Stimulated activated CD4-positive, alpha-beta T cell treated with anti-CD3 and anti-CD28 coated beads, Interleukin-4, amount 100 ng/mL, for 1 hour (primary cell): Measurements from ENCODE around the gene FBLN1.
"Not testable (repeated sequence)": the region's sequence is repeated elsewhere in the genome, so short reads cannot be mapped to it uniquely, and the experiment has no call there.

ENCODE experiments used
- DNase-seq: peaks from one replicate; pipeline ENCODE4 v3.0.0-alpha.2; 2020

Gene FBLN1

DNA sequence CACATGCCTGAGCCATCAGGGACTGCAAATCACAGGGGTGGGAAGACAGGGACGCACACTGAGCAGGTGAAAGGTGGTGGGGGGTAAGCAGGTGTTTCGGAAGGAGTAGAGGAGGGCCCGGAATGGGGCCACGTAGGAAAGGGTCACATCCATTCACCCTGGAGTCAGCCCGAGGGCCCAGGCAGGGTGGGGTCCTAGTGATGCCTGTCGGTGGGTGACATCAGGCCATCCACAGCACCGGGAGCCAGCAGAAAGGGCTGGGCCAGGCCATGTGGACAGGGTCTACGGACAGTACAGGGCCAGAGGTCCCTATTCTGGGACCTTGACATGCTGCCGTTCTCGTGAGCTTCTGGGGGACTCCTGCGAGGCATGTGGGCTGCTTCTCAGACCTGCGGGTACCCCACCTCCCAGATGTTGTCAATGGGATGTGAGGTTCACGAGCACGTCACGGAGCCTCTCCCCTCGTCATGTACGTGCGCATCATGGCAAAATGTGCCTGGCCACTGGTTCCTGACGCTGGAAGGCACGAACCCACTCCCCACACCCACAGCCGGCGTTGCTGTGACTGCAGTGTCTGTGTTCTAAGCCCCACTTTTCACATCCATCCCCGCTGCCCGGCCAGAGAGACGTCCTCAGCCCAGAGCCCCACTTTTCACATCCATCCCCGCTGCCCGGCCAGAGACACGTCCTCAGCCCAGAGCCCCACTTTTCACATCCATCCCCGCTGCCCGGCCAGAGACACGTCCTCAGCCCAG is 84.1 kb downstream of the FBLN1 start:
- no peak for DNase-seq

DNA sequence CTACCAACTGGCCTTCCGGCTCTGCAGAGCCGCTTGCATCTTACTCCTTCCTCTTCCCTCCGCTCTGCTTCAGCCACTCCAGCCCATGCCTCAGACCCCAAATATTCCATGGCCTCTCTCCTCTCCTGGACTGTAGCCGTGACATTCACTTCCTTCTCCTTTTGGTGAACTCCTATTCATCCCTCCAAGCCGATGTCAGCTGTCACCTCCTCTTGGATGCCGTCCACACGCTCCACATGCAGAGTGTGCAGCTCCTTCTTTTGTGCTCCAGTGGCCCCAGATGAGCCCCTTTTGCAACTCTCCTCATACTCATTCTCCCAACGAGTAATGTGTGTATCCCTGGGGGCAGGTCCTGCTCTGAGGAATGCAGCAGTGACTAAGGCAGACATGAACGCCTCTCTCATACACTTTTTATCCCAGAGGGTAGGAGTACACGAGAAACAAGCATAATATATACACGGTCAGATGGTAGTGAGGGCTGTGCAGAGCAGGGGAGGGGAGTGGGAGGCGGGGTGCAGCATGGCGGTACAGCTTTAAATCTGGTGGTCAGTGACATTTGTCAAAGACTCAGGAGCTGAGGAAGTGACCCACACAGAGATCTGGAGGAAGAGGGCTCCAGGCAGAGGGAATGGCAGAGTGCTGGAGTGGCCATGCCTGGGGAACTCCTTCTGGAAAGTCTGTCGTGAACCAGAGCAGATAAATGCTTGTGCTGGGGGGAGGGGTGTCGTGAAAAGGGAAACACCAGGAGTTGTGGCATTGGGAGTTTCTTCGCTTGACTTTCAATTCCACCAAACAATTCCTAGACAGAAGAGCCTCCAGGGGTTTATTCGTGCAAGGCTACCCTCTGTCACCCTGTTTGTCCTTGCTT is 85.2 kb downstream of the FBLN1 start:
- DNase-seq: no peak

GRCh38 chr22:45589556-45589955 is 86.9 kb downstream of the FBLN1 start:
- DNase-seq: no peak

DNA sequence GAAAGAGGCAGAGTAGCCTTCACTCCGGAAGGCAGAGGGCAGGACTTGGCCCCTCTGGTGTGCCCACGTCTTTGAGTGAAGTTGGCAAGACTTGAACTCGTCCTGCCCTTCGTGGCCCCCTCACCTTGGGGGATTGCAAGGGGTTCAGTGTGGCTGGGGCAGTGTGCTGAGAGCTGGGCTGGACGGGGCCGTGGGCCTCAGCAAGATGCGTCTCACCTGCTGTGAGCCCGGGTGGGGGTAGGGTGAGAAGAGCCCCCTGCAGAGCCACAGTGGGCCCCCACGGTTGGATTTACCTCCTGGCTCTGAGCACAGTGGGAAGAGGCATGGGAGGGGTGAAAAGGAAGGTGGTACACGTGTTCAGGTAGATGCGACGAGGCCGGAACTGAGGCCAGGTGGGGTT is 87.6 kb downstream of the FBLN1 start:
- DNase-seq: no peak

- not testable (repeated sequence) for DNase-seq
Measured at GRCh38 chr22:45591633-45592213, 89.0 kb downstream of the FBLN1 start.

GRCh38 chr22:45594123-45594941 is 91.6 kb downstream of the FBLN1 start:
- DNase-seq: no peak

GRCh38 chr22:45597460-45598192 is 94.9 kb downstream of the FBLN1 start:
- DNase-seq: no peak

DNA sequence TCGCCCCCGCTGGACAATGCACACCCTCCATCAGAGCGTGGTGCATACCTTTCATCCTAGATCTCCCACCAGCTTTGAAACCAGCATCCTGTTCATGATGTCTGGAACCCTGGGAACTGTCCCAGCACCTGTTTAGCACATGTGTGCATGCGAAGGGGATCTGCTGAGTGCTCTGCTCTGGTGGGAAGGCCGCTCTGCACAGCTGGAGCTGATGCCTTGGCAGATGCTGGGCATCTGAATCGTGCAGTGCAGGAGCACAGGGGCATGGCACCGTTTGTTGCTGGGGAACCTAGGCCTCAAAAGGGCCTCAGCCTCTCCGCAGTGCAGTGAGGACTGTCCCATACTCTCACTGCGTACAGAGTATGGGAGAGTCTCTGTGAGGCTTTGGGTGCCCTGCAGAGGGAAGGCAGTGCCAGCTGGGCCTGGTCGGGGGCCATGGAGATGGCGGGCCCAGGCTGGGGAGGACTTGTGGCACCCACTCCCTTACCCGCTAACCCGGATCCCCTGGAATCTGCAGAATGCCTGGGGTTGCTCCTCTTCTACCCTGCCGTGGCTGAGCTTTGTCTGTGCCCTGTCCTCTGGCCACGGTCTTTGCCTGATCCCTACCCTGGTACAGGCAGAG is 96.0 kb downstream of the FBLN1 start:
- DNase-seq: no peak

- DNase-seq: no peak
Measured at GRCh38 chr22:45599836-45600577, 97.3 kb downstream of the FBLN1 start.

- DNase-seq: no peak
Measured at GRCh38 chr22:45600790-45601730, 98.4 kb downstream of the FBLN1 start.

DNA sequence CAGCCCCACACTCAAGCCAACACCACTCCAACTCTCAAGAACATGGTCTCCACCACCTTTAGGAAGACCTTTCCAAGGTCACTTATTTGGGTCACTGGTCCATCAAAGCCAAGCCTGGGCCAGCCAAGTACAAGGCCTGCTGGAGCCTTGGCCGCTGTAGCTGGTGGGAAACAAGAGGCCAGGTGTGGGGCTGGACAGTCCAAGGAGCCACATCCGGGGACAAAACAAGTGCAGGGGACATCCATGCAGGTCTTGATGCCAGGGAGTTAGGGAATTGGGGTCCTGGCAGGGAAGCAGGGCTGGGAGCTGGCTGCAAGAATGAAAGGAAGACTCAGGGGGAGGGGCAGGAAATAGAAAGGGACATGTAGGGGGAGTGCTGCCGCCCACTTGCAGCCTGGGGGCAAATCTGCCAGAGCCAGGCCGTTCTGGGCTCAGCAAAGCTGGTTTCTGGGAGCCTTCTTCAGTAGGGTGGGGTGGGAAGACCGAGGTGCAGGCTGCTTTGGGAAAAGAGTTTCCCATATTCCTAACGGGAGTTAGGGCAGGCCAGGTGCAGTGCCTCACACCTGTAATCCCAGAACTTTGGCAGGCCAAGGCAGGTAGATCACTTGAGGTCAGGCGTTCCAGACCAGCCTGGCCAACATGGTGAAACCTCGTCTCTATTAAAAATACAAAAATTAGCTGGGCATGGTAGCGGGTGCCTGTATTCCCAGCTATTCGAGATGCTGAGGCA is 99.5 kb downstream of the FBLN1 start:
- DNase-seq: no peak

DNA sequence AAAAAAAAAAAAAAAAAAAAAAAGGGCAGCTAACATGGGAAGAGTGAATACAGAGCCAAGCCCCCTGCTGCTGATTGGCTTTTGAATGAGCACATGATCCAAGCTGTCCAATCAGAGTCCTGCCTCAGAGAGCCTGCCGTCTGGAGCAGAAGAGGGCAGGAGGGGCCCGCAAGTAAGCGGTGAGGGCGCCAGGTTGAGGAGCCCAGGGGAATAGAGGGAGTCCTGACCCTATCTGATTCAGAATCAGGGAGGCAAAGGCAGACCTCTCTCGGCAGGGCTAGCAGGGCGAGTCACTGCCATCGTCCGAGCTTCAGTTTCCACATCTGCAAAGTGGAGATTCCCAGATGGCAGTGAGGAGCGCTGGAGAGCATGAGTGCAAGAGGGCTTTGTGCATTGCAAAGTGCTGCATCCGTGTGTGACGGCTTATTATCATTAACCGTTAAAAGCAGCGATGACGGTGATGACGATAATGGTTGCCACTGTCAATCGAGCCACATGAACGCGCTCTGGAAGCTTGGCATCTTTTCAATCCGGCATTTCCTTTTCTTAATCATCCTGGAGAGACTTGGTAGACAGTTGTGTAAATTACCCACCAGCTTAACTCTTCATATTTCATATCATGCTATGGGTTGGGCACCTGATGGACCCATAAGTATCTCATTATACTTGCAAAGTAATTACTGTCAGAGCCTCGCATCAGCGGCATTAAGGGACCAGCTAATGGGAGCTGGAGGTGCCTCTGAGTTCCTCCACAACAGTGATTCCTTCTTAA is 100.3 kb downstream of the FBLN1 start:
- no peak for DNase-seq

GRCh38 chr22:45603619-45604018 is 100.9 kb downstream of the FBLN1 start:
- DNase-seq: no peak

GRCh38 chr22:45608045-45608444 is 105.4 kb downstream of the FBLN1 start:
- DNase-seq: not testable (repeated sequence)

GRCh38 chr22:45608763-45609180 is 106.1 kb downstream of the FBLN1 start:
- DNase-seq: no peak

DNA sequence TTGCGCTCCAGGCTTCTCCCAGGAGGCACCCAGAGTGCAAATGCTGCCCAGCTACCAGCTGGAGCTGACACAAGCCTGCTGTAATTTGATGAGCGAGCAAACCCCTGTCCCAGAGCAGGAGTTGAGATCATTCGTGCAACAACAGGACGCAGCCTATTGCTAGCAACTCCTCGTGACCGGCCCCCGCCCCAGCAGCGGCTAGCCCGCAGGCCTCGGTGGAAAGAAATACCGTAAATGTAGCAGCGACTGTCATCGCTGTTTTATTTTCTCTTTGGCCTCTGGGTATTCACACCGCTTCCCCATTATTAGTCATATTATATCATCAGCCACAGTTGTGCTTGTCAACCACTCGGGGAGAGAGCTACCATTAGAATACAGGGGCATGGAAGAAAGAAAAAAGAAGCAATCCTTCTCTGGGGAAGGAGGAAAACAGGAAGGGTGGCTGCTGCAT is 109.8 kb downstream of the FBLN1 start:
- DNase-seq: no peak

- DNase-seq: no peak
Measured at GRCh38 chr22:45612940-45613339, 110.3 kb downstream of the FBLN1 start.

DNA sequence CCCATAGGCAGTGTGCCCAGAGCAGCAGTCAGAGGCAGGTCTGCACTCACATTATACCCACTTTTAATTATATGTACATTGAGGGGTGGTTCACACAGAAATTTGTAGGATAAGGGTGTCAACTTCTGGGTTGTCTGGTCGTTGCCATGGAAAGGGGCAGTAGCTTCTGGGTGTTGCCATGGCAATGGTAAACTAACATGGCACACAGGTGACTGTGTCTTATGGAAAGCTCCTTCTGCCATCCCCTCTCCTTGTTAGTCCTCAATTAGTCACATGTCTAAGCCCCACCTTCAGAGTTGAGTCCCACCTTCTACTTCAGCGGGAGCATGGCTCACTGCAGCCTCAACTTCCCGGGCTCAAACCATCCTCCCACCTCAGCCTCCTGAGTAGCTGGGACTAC is 112.7 kb downstream of the FBLN1 start:
- no peak for DNase-seq
